NOMO-1 (cell line): ENCODE data around the gene ADRM1.

Experiments
- DNase-seq, 2 experiments: peaks; one replicate each; lab custom pipeline; 2025; ENCODE audit not compliant: unreplicated experiment in 2 of 2; lab: John Stamatoyannopoulos, UW

Gene ADRM1

GRCh38 chr20:62334881-62335280, 32.1 kb downstream of the ADRM1 start:
- no peak for DNase-seq

GRCh38 chr20:62335532-62335931, 32.7 kb downstream of the ADRM1 start:
- DNase-seq, result no peak

- DNase-seq, result no peak
These were observed 33.5 kb downstream of the ADRM1 start for GRCh38 chr20:62336329-62336728.

GRCh38 chr20:62336775-62337557, 34.2 kb downstream of the ADRM1 start:
- no peak for DNase-seq

GRCh38 chr20:62337558-62338293, 34.9 kb downstream of the ADRM1 start:
- DNase-seq, result peak in 1 of 2 experiments; percentile 1

GRCh38 chr20:62338294-62338620, 35.5 kb downstream of the ADRM1 start:
- no peak for DNase-seq

GRCh38 chr20:62339647-62340062, 36.9 kb downstream of the ADRM1 start:
- DNase-seq, result peak; percentile 82 to 84

GRCh38 chr20:62342910-62343309, 40.1 kb downstream of the ADRM1 start:
- no peak for DNase-seq

GRCh38 chr20:62344092-62344491, 41.3 kb downstream of the ADRM1 start:
- no peak for DNase-seq

GRCh38 chr20:62344782-62345181, 42.0 kb downstream of the ADRM1 start:
- DNase-seq, result no peak

GRCh38 chr20:62345681-62346370, 43.0 kb downstream of the ADRM1 start:
- DNase-seq, result no peak

- DNase-seq, result no peak
These were observed 43.8 kb downstream of the ADRM1 start for GRCh38 chr20:62346398-62347150.

- no peak for DNase-seq
These were observed 44.3 kb downstream of the ADRM1 start for GRCh38 chr20:62347151-62347404.

- no peak for DNase-seq
These were observed 44.6 kb downstream of the ADRM1 start for GRCh38 chr20:62347445-62347844.

- DNase-seq, result no peak
These were observed 45.8 kb downstream of the ADRM1 start for GRCh38 chr20:62348604-62349003.

- DNase-seq, result no peak
These were observed 46.8 kb downstream of the ADRM1 start for GRCh38 chr20:62349556-62350097.

- DNase-seq, result no peak
These were observed 47.4 kb downstream of the ADRM1 start for GRCh38 chr20:62350098-62350628.

GRCh38 chr20:62350629-62351422, 48.0 kb downstream of the ADRM1 start:
- DNase-seq, result no peak

GRCh38 chr20:62351469-62352401, 48.9 kb downstream of the ADRM1 start:
- no peak for DNase-seq
